Lower leg skin (tissue), 4 donors: ENCODE data around the gene TSEN15. TPM values are rescaled to one million over a fixed set of nuclear protein-coding genes. Genes with fewer than 3 reads are reported as not detected.
"Not testable (repeated sequence)": the region's sequence is repeated elsewhere in the genome, so short reads cannot be mapped to it uniquely, and the experiment has no call there.

Experiments used
- DNase-seq, 2 donors: peaks; one replicate each; pipeline ENCODE4 v3.0.0-alpha.2; 2019; ENCODE audit warnings: low spot score in 2 of 2
- H3K4me3 ChIP-seq: fragments of 200-600 bp; sonication (generic); 2 replicates; pipeline ENCODE4 v1.5.1; 2017; ENCODE audit warnings: mild to moderate bottlenecking, low read depth; ENCODE audit not compliant: poor library complexity, severe bottlenecking
- CTCF ChIP-seq, 3 donors: fragments of 450-650 bp; IDR thresholded peaks; one replicate each; pipeline ENCODE4 v1.5.1; 2016; ENCODE audit warnings: antibody characterized with exemption in 3 of 3, mild to moderate bottlenecking in 3 of 3, moderate library complexity in 2 of 3
- POLR2A ChIP-seq, 2 donors: fragments of 450-650 bp; IDR thresholded peaks; one replicate each; pipeline ENCODE4 v1.6.1; 2016 to 2017; ENCODE audit warnings: antibody characterized with exemption in 2 of 2, mild to moderate bottlenecking in 1 of 2, moderate library complexity in 1 of 2
- WGBS, 2 donors: methylation state at CpG; one replicate each; pipeline ENCODE4 v1.1.5; 2018; 5-methylcytosine and 5-hydroxymethylcytosine counted together
- intact Hi-C: fragments of 100-400 bp; cut with DNase I; formaldehyde crosslinking; loops from one replicate; pipeline ENCODE4 v1.15.0; 2023; ENCODE audit warnings: low total_unique reads
- total RNA-seq, 4 donors: library from RNA; depleted of rRNA; stranded (reverse); fragments of >200 nt; gene quantifications; one replicate each; pipeline ENCODE4 v1.1.0, GENCODE V29; 2016

The TSEN15 gene
- total RNA-seq, 4 donors from 2014 or later: 6.8 to 35.9 (median 12.8) TPM

DNA sequence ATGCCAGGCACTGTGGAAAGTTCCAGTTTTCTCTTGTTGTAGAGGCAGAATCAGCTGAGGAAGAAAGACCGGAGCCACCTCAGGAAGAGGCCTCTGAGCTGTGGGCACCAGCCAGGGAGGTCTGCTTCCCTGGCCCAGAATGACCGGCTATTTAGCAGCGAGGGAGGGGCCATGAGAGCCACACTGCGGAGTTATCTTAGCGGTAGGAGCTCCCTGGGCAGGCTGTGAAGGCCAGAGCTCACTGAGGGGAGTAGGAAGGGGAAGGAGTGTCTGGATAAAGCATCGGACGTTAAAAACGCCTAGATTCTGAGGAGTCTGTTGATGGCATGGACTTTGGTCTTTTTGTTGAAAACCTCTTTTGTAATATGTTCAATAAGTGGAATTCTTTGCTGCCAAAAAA is 36.5 kb downstream of the TSEN15 start:
- H3K4me3 ChIP-seq: no peak overlapping the region
- WGBS, 2 donors: 86 to 88% methylated on average over 8 of the region's 8 CpGs
- TF ChIP-seq CTCF (IDR thresholded peaks at IDR 0.05) (no peak), POLR2A (IDR thresholded peaks at IDR 0.05) (no peak)
- intact Hi-C loops: no loop called here
- DNase-seq: no peak

DNA sequence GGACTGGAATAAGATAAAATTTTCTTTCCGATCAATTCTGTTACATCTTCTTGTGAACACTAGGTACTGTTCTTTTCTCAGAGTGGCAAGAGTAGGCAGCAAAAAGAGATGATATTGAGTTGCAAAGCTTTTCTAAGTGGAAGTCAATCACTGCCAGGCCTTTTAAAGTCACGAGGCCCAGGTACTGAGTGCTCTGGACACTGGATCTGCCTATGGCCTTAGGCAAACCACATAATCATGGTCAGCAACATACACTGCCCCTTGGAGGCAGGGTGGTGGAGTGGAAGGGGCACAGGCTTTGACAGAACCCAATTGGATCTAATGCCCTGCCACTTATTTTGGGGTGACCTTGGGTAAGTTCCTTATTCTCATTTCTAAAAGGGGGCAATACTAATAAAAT is 41.5 kb downstream of the TSEN15 start:
- intact Hi-C loops: no loop called here
- TF ChIP-seq CTCF (IDR thresholded peaks at IDR 0.05): no peak
- TF ChIP-seq POLR2A (IDR thresholded peaks at IDR 0.05): no peak

GRCh38 chr1:184096005-184096404 is 44.5 kb downstream of the TSEN15 start:
- TF ChIP-seq CTCF (IDR thresholded peaks at IDR 0.05) (no peak), POLR2A (IDR thresholded peaks at IDR 0.05) (no peak)

More for the DNA sequence above, 41.5 kb downstream of the TSEN15 start:
- no peak overlapping the region for H3K4me3 ChIP-seq
- 85 to 93% methylated on average over 2 of the region's 2 CpGs for WGBS, 2 donors
- no peak for DNase-seq

DNA sequence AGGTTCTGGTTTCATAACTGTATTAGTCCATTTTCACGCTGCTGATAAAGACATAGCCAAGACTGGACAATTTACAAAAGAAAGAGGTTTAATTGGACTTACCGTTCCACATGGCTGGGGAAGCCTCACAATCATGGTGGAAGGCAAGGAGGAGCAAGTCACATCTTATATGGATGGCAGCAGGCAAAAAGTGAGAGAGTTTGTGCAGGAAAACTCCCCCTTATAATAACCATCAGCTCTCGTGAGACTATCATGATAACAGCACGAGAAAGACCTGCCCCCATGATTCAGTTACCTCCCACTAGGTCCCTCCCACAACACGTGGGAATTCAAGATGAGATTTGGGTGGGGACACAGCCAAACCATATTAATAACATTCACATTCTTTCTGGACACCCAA is 45.0 kb downstream of the TSEN15 start:
- intact Hi-C loops, H3K4me3 ChIP-seq, DNase-seq: not testable (repeated sequence)
- 91 to 92% methylated on average over 5 of the region's 5 CpGs for WGBS, 2 donors

More at GRCh38 chr1:184096005-184096404, 44.5 kb downstream of the TSEN15 start:
- 90 to 93% methylated on average over 1 of the region's 1 CpG for WGBS, 2 donors
- H3K4me3 ChIP-seq: no peak overlapping the region
- DNase-seq: no peak
- intact Hi-C loops: no loop called here

GRCh38 chr1:184101141-184101540 is 49.6 kb downstream of the TSEN15 start:
- intact Hi-C loops: no loop called here
- DNase-seq: no peak
- H3K4me3 ChIP-seq: no peak overlapping the region
- no peak for TF ChIP-seq POLR2A (IDR thresholded peaks at IDR 0.05)
- TF ChIP-seq CTCF (IDR thresholded peaks at IDR 0.05): no peak

GRCh38 chr1:184101571-184101970 is 50.0 kb downstream of the TSEN15 start:
- no peak for TF ChIP-seq POLR2A (IDR thresholded peaks at IDR 0.05)
- 68 to 85% methylated on average over 1 of the region's 1 CpG for WGBS, 2 donors
- intact Hi-C loops: no loop called here

More at GRCh38 chr1:184101571-184101970, 50.0 kb downstream of the TSEN15 start:
- H3K4me3 ChIP-seq: no peak overlapping the region
- no peak for DNase-seq
